Measurements from ENCODE around the gene PREP. TPM values are rescaled to one million over a fixed set of nuclear protein-coding genes. Genes with fewer than 3 reads are reported as not detected.
A peak's percentile ranks its signal among the peaks of the same experiment; 100 is the strongest.

Gene PREP
- total and polyA plus RNA-seq, 2 experiments from 2014 or later: 27.2 to 30.3 TPM

- Histone ChIP-seq H3K27ac (no peak overlapping the region), H3K4me1 (ENCODE audit: insufficient read depth) (peaks cover 13% of the 10 kb centered on the region), H3K4me3 (no peak overlapping the region), H3K9me2 (replicated peaks; ENCODE audit: insufficient read depth) (no peaks in the 10 kb centered on the region), H3K27me3 (no peaks in the 10 kb centered on the region), H3K9me3 (ENCODE audit: low read depth) (no peaks in the 10 kb centered on the region), H2AFZ (no peak overlapping the region), H4K20me1 (ENCODE audit: insufficient read depth, poor library complexity, severe bottlenecking) (peaks cover 22% of the 10 kb centered on the region), H3K79me2 (peaks cover 52% of the 10 kb centered on the region), H3K4me2 (no peak overlapping the region), H3K36me3 (replicated peaks; ENCODE audit: insufficient read depth, low read depth) (no peaks in the 10 kb centered on the region)
- WGBS (ENCODE audit: low lambda C conversion rate, missing lambda C conversion rate): 61% methylated on average over 6 of the region's 6 CpGs
- no peak for TF ChIP-seq CTCF (IDR thresholded peaks at IDR 0.05; ENCODE audit: poor library complexity)
- TF ChIP-seq EZH2phosphoT487 (IDR thresholded peaks at IDR 0.05; ENCODE audit: low read depth, severe bottlenecking, unreplicated experiment): no peak
- no peak for TF ChIP-seq EZH2 (IDR thresholded peaks at IDR 0.05; ENCODE audit: borderline replicate concordance)
- DNase-seq (ENCODE audit: low spot score): no peak
Observed at GRCh38 chr6:105397987-105398386, 4.9 kb downstream of the PREP start.

GRCh38 chr6:105391705-105392104 lies 11.2 kb downstream of the PREP start:
- H2AFZ ChIP-seq: no peak overlapping the region
- peaks cover 22% of the 10 kb centered on the region for H3K79me2 ChIP-seq
- no peaks in the 10 kb centered on the region for H3K9me2 ChIP-seq (replicated peaks; ENCODE audit: insufficient read depth)
- no peak overlapping the region for H3K4me2 ChIP-seq
- no peaks in the 10 kb centered on the region for H3K27me3 ChIP-seq
- no peak overlapping the region for H3K4me3 ChIP-seq
- H3K9me3 ChIP-seq (ENCODE audit: low read depth): no peaks in the 10 kb centered on the region
- DNase-seq (ENCODE audit: low spot score): no peak
- peaks cover 8% of the 10 kb centered on the region for H3K4me1 ChIP-seq (ENCODE audit: insufficient read depth)
- 89% methylated on average over 6 of the region's 6 CpGs for WGBS (ENCODE audit: low lambda C conversion rate, missing lambda C conversion rate)
- H4K20me1 ChIP-seq (ENCODE audit: insufficient read depth, poor library complexity, severe bottlenecking): no peaks in the 10 kb centered on the region
- H3K27ac ChIP-seq: no peak overlapping the region
- no peak for TF ChIP-seq EZH2 (IDR thresholded peaks at IDR 0.05; ENCODE audit: borderline replicate concordance)
- no peak for TF ChIP-seq EZH2phosphoT487 (IDR thresholded peaks at IDR 0.05; ENCODE audit: low read depth, severe bottlenecking, unreplicated experiment)
- no peak for TF ChIP-seq CTCF (IDR thresholded peaks at IDR 0.05; ENCODE audit: poor library complexity)
- H3K36me3 ChIP-seq (replicated peaks; ENCODE audit: insufficient read depth, low read depth): no peaks in the 10 kb centered on the region

- TF ChIP-seq EZH2phosphoT487 (IDR thresholded peaks at IDR 0.05; ENCODE audit: low read depth, severe bottlenecking, unreplicated experiment): no peak
- H3K27ac ChIP-seq: peak overlapping the region; percentile 66
Observed at GRCh38 chr6:105389543-105389942, 13.3 kb downstream of the PREP start.

GRCh38 chr6:105388392-105388791 lies 14.5 kb downstream of the PREP start:
- Histone ChIP-seq H4K20me1 (ENCODE audit: insufficient read depth, poor library complexity, severe bottlenecking) (no peaks in the 10 kb centered on the region), H3K27ac (peak overlapping the region; percentile 66)
- WGBS (ENCODE audit: low lambda C conversion rate, missing lambda C conversion rate): 66% methylated on average over 6 of the region's 6 CpGs

More at GRCh38 chr6:105389543-105389942, 13.3 kb downstream of the PREP start:
- H2AFZ ChIP-seq: no peak overlapping the region
- H3K4me1 ChIP-seq (ENCODE audit: insufficient read depth): peaks cover 8% of the 10 kb centered on the region
- no peaks in the 10 kb centered on the region for H4K20me1 ChIP-seq (ENCODE audit: insufficient read depth, poor library complexity, severe bottlenecking)
- no peaks in the 10 kb centered on the region for H3K9me3 ChIP-seq (ENCODE audit: low read depth)
- no peak for DNase-seq (ENCODE audit: low spot score)
- H3K4me3 ChIP-seq: no peak overlapping the region
- H3K27me3 ChIP-seq: no peaks in the 10 kb centered on the region
- 76% methylated on average over 5 of the region's 5 CpGs for WGBS (ENCODE audit: low lambda C conversion rate, missing lambda C conversion rate)
- peaks cover 37% of the 10 kb centered on the region for H3K79me2 ChIP-seq
- no peak overlapping the region for H3K4me2 ChIP-seq
- H3K36me3 ChIP-seq (replicated peaks; ENCODE audit: insufficient read depth, low read depth): no peaks in the 10 kb centered on the region
- no peaks in the 10 kb centered on the region for H3K9me2 ChIP-seq (replicated peaks; ENCODE audit: insufficient read depth)

More at GRCh38 chr6:105388392-105388791, 14.5 kb downstream of the PREP start:
- no peaks in the 10 kb centered on the region for H3K27me3 ChIP-seq
- H3K36me3 ChIP-seq (replicated peaks; ENCODE audit: insufficient read depth, low read depth): no peaks in the 10 kb centered on the region
- H3K9me3 ChIP-seq (ENCODE audit: low read depth): no peaks in the 10 kb centered on the region
- no peak overlapping the region for H3K4me3 ChIP-seq
- H2AFZ ChIP-seq: no peak overlapping the region
- H3K4me1 ChIP-seq (ENCODE audit: insufficient read depth): peaks cover 11% of the 10 kb centered on the region
- TF ChIP-seq CTCF (IDR thresholded peaks at IDR 0.05; ENCODE audit: poor library complexity) (no peak), EZH2 (IDR thresholded peaks at IDR 0.05; ENCODE audit: borderline replicate concordance) (no peak), EZH2phosphoT487 (IDR thresholded peaks at IDR 0.05; ENCODE audit: low read depth, severe bottlenecking, unreplicated experiment) (no peak)
- H3K4me2 ChIP-seq: peak overlapping the region; percentile 9
- no peaks in the 10 kb centered on the region for H3K9me2 ChIP-seq (replicated peaks; ENCODE audit: insufficient read depth)
- H3K79me2 ChIP-seq: peaks cover 49% of the 10 kb centered on the region
- DNase-seq (ENCODE audit: low spot score): no peak
